Measurements from ENCODE around the gene TMEM123.

Gene TMEM123

DNA sequence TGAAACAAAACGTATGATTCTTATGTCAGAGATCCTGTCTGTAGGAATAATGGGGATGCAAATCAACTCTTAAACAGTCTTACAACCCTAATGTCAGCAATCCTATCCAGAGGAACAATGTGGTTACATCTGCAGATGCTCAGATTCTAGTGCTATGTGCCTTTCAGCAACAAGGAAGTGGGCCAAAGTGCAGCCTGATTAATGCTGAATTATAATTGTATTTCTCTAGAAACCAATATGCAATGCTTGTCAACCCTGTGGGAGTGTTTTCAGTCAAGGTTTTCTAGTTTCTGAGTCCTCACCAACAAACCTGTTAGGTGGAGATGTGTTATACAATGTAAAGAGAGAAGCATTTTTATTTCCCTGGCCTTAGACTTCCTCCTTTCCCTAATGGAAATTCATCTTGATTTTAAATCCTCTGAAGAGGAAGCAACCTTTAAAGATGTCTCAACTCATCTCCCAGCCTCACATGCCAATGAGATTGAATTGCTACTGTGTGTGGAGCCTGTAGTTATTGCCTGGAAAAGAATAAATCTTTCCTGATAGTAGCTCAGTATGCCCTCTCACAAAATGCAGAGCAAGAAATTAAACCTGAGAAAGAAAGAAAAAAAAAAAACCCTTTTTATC lies 26.2 kb upstream of the TMEM123 start:
- TF ChIP-seq OSR1 (CRISPR knock-in tag; IDR thresholded peaks at IDR 0.05), result no peak
- TF ChIP-seq, protein P1, sequence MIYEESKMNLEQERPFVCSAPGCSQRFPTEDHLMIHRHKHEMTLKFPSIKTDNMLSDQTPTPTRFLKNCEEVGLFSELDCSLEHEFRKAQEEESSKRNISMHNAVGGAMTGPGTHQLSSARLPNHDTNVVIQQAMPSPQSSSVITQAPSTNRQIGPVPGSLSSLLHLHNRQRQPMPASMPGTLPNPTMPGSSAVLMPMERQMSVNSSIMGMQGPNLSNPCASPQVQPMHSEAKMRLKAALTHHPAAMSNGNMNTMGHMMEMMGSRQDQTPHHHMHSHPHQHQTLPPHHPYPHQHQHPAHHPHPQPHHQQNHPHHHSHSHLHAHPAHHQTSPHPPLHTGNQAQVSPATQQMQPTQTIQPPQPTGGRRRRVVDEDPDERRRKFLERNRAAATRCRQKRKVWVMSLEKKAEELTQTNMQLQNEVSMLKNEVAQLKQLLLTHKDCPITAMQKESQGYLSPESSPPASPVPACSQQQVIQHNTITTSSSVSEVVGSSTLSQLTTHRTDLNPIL (CRISPR knock-in tag; IDR thresholded peaks at IDR 0.05; ENCODE audit: low read depth), result no peak
- ATAC-seq, result no peak; the same call in 2 of the 3 replicates

- TF ChIP-seq ZFP30 (CRISPR knock-in tag; IDR thresholded peaks at IDR 0.05), result no peak
- TF ChIP-seq ZNF565 (CRISPR knock-in tag; conservative IDR thresholded peaks at IDR 0.05; ENCODE audit: low read depth), result no peak
- TF ChIP-seq ZNF8 (CRISPR knock-in tag; IDR thresholded peaks at IDR 0.05), result no peak
- no peak for TF ChIP-seq TOX (CRISPR knock-in tag; IDR thresholded peaks at IDR 0.05; ENCODE audit: borderline replicate concordance)
- no peak for TF ChIP-seq TCF4 (CRISPR knock-in tag; IDR thresholded peaks at IDR 0.05; ENCODE audit: borderline replicate concordance)
- TF ChIP-seq, protein P1 (CRISPR knock-in tag; IDR thresholded peaks at IDR 0.05; ENCODE audit: low read depth), result no peak
- TF ChIP-seq TSHZ2 (CRISPR knock-in tag; IDR thresholded peaks at IDR 0.05), result no peak
- no peak for TF ChIP-seq ESRRG (CRISPR knock-in tag; IDR thresholded peaks at IDR 0.05)
- no peak for TF ChIP-seq BACH2 (CRISPR knock-in tag; IDR thresholded peaks at IDR 0.05; ENCODE audit: borderline replicate concordance)
- ATAC-seq, result peak; percentile 87
These were observed 24.2 kb upstream of the TMEM123 start for GRCh38 chr11:102476812-102477211.

GRCh38 chr11:102476069-102476468 lies 23.5 kb upstream of the TMEM123 start:
- TF ChIP-seq, protein P1 (CRISPR knock-in tag; IDR thresholded peaks at IDR 0.05; ENCODE audit: low read depth), result no peak
- no peak for TF ChIP-seq RARB (CRISPR knock-in tag; IDR thresholded peaks at IDR 0.05)
- peak; percentile 83 for TF ChIP-seq ISL1 (CRISPR knock-in tag; IDR thresholded peaks at IDR 0.05)
- TF ChIP-seq SNAI2 (CRISPR knock-in tag; IDR thresholded peaks at IDR 0.05), result no peak
- no peak for TF ChIP-seq ZNF8 (CRISPR knock-in tag; IDR thresholded peaks at IDR 0.05)
- no peak for TF ChIP-seq ZFP3 (CRISPR knock-in tag; IDR thresholded peaks at IDR 0.05)
- TF ChIP-seq TOX (CRISPR knock-in tag; IDR thresholded peaks at IDR 0.05; ENCODE audit: borderline replicate concordance), result no peak
- no peak for ATAC-seq

- no peak for ATAC-seq
- no peak for TF ChIP-seq ZNF565 (CRISPR knock-in tag; conservative IDR thresholded peaks at IDR 0.05; ENCODE audit: low read depth)
- no peak for TF ChIP-seq POU6F1 (CRISPR knock-in tag; IDR thresholded peaks at IDR 0.05; ENCODE audit: borderline replicate concordance, low read depth)
- no peak for TF ChIP-seq ZFP30 (CRISPR knock-in tag; IDR thresholded peaks at IDR 0.05)
- TF ChIP-seq, protein P1 (CRISPR knock-in tag; IDR thresholded peaks at IDR 0.05; ENCODE audit: low read depth), result no peak
- TF ChIP-seq BACH2 (CRISPR knock-in tag; IDR thresholded peaks at IDR 0.05; ENCODE audit: borderline replicate concordance), result no peak
- TF ChIP-seq ZC3H10 (CRISPR knock-in tag; IDR thresholded peaks at IDR 0.05), result no peak
- no peak for TF ChIP-seq PPARA (CRISPR knock-in tag; IDR thresholded peaks at IDR 0.05; ENCODE audit: borderline replicate concordance)
- no peak for TF ChIP-seq ISL1 (CRISPR knock-in tag; IDR thresholded peaks at IDR 0.05)
- TF ChIP-seq SNAI2 (CRISPR knock-in tag; IDR thresholded peaks at IDR 0.05), result no peak
- TF ChIP-seq TCF4 (CRISPR knock-in tag; IDR thresholded peaks at IDR 0.05; ENCODE audit: borderline replicate concordance), result no peak
- TF ChIP-seq RARB (CRISPR knock-in tag; IDR thresholded peaks at IDR 0.05), result no peak
- no peak for TF ChIP-seq TSHZ2 (CRISPR knock-in tag; IDR thresholded peaks at IDR 0.05)
- TF ChIP-seq, protein P2, sequence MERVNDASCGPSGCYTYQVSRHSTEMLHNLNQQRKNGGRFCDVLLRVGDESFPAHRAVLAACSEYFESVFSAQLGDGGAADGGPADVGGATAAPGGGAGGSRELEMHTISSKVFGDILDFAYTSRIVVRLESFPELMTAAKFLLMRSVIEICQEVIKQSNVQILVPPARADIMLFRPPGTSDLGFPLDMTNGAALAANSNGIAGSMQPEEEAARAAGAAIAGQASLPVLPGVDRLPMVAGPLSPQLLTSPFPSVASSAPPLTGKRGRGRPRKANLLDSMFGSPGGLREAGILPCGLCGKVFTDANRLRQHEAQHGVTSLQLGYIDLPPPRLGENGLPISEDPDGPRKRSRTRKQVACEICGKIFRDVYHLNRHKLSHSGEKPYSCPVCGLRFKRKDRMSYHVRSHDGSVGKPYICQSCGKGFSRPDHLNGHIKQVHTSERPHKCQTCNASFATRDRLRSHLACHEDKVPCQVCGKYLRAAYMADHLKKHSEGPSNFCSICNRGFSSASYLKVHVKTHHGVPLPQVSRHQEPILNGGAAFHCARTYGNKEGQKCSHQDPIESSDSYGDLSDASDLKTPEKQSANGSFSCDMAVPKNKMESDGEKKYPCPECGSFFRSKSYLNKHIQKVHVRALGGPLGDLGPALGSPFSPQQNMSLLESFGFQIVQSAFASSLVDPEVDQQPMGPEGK (CRISPR knock-in tag; IDR thresholded peaks at IDR 0.05; ENCODE audit: borderline replicate concordance), result no peak
- no peak for TF ChIP-seq ZNF70 (CRISPR knock-in tag; IDR thresholded peaks at IDR 0.05)
- no peak for TF ChIP-seq ZFP3 (CRISPR knock-in tag; IDR thresholded peaks at IDR 0.05)
These were observed 21.0 kb upstream of the TMEM123 start for GRCh38 chr11:102473543-102473942.
